Measurements from ENCODE around the gene LRWD1. TPM values are rescaled to one million over a fixed set of nuclear protein-coding genes. Genes with fewer than 3 reads are reported as not detected.

Gene LRWD1
- total RNA-seq, 1 experiment from 2014 or later, result 18.9 TPM

GRCh38 chr7:102436118-102436517 is 28.7 kb upstream of the LRWD1 start:
- POLR2A ChIA-PET, result no interaction called here
- no peak overlapping the region for H3K4me3 Mint-ChIP-seq (ENCODE audit: unreplicated experiment)
- H3K4me1 Mint-ChIP-seq (ENCODE audit: insufficient read depth, unreplicated experiment), result peaks cover 6% of the 10 kb centered on the region
- TF ChIP-seq CTCF (IDR thresholded peaks at IDR 0.05; ENCODE audit: unreplicated experiment), result no peak
- intact Hi-C loops (cut with micrococcal nuclease), result no loop called here
- BruUV-seq (replicated peaks), result no TSS peak
- CTCF ChIA-PET, result no interaction called here
- no peak for DNase-seq (ENCODE audit: unreplicated experiment)
- H3K36me3 Mint-ChIP-seq (ENCODE audit: insufficient read depth, unreplicated experiment), result no peaks in the 10 kb centered on the region
- no peak overlapping the region for H3K27ac Mint-ChIP-seq (ENCODE audit: low read depth, unreplicated experiment)
- H3K27me3 Mint-ChIP-seq (ENCODE audit: insufficient read depth, unreplicated experiment), result no peaks in the 10 kb centered on the region
- H3K9me3 Mint-ChIP-seq (ENCODE audit: unreplicated experiment), result no peaks in the 10 kb centered on the region

- intact Hi-C loops (cut with micrococcal nuclease), result no loop called here
- H3K27ac Mint-ChIP-seq (ENCODE audit: low read depth, unreplicated experiment), result no peak overlapping the region
- H3K4me1 Mint-ChIP-seq (ENCODE audit: insufficient read depth, unreplicated experiment), result no peaks in the 10 kb centered on the region
- no peaks in the 10 kb centered on the region for H3K9me3 Mint-ChIP-seq (ENCODE audit: unreplicated experiment)
- no TSS peak for BruUV-seq (replicated peaks)
- no peak for TF ChIP-seq CTCF (IDR thresholded peaks at IDR 0.05; ENCODE audit: unreplicated experiment)
- CTCF ChIA-PET, result interaction anchor here (0.6 to 1.0 kb wide), 5 partner anchors 24 to 37 kb away, joined by 3 to 4 read pairs (median 3); no protein-coding TSS in a partner anchor
- no peak overlapping the region for H3K4me3 Mint-ChIP-seq (ENCODE audit: unreplicated experiment)
- peaks cover 5% of the 10 kb centered on the region for H3K36me3 Mint-ChIP-seq (ENCODE audit: insufficient read depth, unreplicated experiment)
- DNase-seq (ENCODE audit: unreplicated experiment), result peak; percentile 92
- POLR2A ChIA-PET, result interaction anchor here (0.6 to 1.9 kb wide), 6 partner anchors 16 to 153 kb away, joined by 3 to 7 read pairs (median 3); no protein-coding TSS in a partner anchor
- no peaks in the 10 kb centered on the region for H3K27me3 Mint-ChIP-seq (ENCODE audit: insufficient read depth, unreplicated experiment)
These were observed 24.6 kb upstream of the LRWD1 start for GRCh38 chr7:102439963-102440795.

- BruUV-seq (replicated peaks), result no TSS peak
- no peak for TF ChIP-seq CTCF (IDR thresholded peaks at IDR 0.05; ENCODE audit: unreplicated experiment)
- Mint-ChIP-seq H3K9me3 (ENCODE audit: unreplicated experiment) (no peaks in the 10 kb centered on the region), H3K4me3 (ENCODE audit: unreplicated experiment) (no peak overlapping the region), H3K27me3 (ENCODE audit: insufficient read depth, unreplicated experiment) (no peaks in the 10 kb centered on the region), H3K27ac (ENCODE audit: low read depth, unreplicated experiment) (no peak overlapping the region), H3K4me1 (ENCODE audit: insufficient read depth, unreplicated experiment) (no peaks in the 10 kb centered on the region), H3K36me3 (ENCODE audit: insufficient read depth, unreplicated experiment) (peaks cover 12% of the 10 kb centered on the region)
- intact Hi-C loops (cut with micrococcal nuclease), result no loop called here
- no peak for DNase-seq (ENCODE audit: unreplicated experiment)
- ChIA-PET CTCF (interaction anchor here (0.7 kb wide), 1 partner anchor 402 kb away, joined by 3 read pairs; no protein-coding TSS in a partner anchor), POLR2A (no interaction called here)
These were observed 19.7 kb upstream of the LRWD1 start for GRCh38 chr7:102444961-102445673.

GRCh38 chr7:102445674-102446071 is 19.1 kb upstream of the LRWD1 start:
- Mint-ChIP-seq H3K4me1 (ENCODE audit: insufficient read depth, unreplicated experiment) (no peaks in the 10 kb centered on the region), H3K9me3 (ENCODE audit: unreplicated experiment) (no peaks in the 10 kb centered on the region), H3K27me3 (ENCODE audit: insufficient read depth, unreplicated experiment) (no peaks in the 10 kb centered on the region), H3K27ac (ENCODE audit: low read depth, unreplicated experiment) (no peak overlapping the region), H3K36me3 (ENCODE audit: insufficient read depth, unreplicated experiment) (peaks cover 12% of the 10 kb centered on the region), H3K4me3 (ENCODE audit: unreplicated experiment) (no peak overlapping the region)
- no peak for DNase-seq (ENCODE audit: unreplicated experiment)
- TF ChIP-seq CTCF (IDR thresholded peaks at IDR 0.05; ENCODE audit: unreplicated experiment), result no peak
- no TSS peak for BruUV-seq (replicated peaks)
- intact Hi-C loops (cut with micrococcal nuclease), result no loop called here
- POLR2A ChIA-PET, result no interaction called here
- CTCF ChIA-PET, result no interaction called here

Data from MCF 10A (cell line).